IMR-90 (cell line): ENCODE results near the gene TTC24. TPM values are rescaled to one million over a fixed set of nuclear protein-coding genes. Genes with fewer than 3 reads are reported as not detected.

Experiments
- ATAC-seq: fragments of 200-7000 bp; cut with Tn5 transposase; 2 replicates; pipeline ENCODE4 v1.9.1; 2020; ENCODE audit warnings: low read depth, mild to moderate bottlenecking, moderate library complexity
- BruUV-seq: library from RNA; stranded (reverse); fragments of 400-500 nt; replicated peaks from 2 replicates; lab custom pipeline; 2021; lab: Mats Ljungman, UMichigan
- CTCF ChIA-PET: fragments of 300-600 bp; formaldehyde crosslinking; extraction: SDS; loops from one replicate; lab custom pipeline; 2021; ENCODE audit warnings: antibody characterized with exemption; lab: Yijun Ruan, JAX
- POLR2A ChIA-PET: fragments of 300-600 bp; sonication (Branson Sonifier 250); formaldehyde crosslinking; loops from one replicate; lab custom pipeline; 2022; ENCODE audit warnings: antibody characterized with exemption; ENCODE audit not compliant: unreplicated experiment; lab: Charles Lee
- DNase-seq: peaks from one replicate; pipeline ENCODE4 v3.0.0; 2013
- H2AFZ ChIP-seq: replicated peaks from 2 replicates; pipeline ENCODE3; 2013; ENCODE audit warnings: low read length, mild to moderate bottlenecking; ENCODE audit not compliant: poor library complexity
- H2AK5ac ChIP-seq: 2 replicates; pipeline ENCODE4 v1.6.1; 2013; ENCODE audit warnings: low read depth, low read length, inconsistent platforms
- H2AK9ac ChIP-seq: replicated peaks from 2 replicates; pipeline ENCODE3; 2013; ENCODE audit warnings: mild to moderate bottlenecking, low read depth, low read length, moderate library complexity; ENCODE audit not compliant: poor library complexity
- H2BK120ac ChIP-seq: 2 replicates; pipeline ENCODE4 v1.6.1; 2013; ENCODE audit warnings: low read depth, low read length, inconsistent platforms
- H2BK15ac ChIP-seq: 3 replicates; pipeline ENCODE4 v1.6.1; 2013; ENCODE audit warnings: low read depth, low read length, inconsistent platforms
- H2BK20ac ChIP-seq: 2 replicates; pipeline ENCODE4 v1.6.1; 2013; ENCODE audit warnings: low read depth, mild to moderate bottlenecking, inconsistent platforms, low read length, moderate library complexity
- H2BK5ac ChIP-seq: 2 replicates; pipeline ENCODE4 v1.6.1; 2013; ENCODE audit warnings: mild to moderate bottlenecking, low read depth, low read length, inconsistent platforms; ENCODE audit not compliant: poor library complexity, severe bottlenecking
- H3K14ac ChIP-seq: replicated peaks from 2 replicates; pipeline ENCODE4 v1.6.1; 2013; ENCODE audit warnings: low read depth, low read length, inconsistent platforms
- H3K18ac ChIP-seq: 2 replicates; pipeline ENCODE4 v1.6.1; 2013; ENCODE audit warnings: low read depth, low read length, control low read depth
- H3K23ac ChIP-seq: 2 replicates; pipeline ENCODE4 v1.6.1; 2013; ENCODE audit warnings: low read depth, low read length, inconsistent platforms
- H3K27ac ChIP-seq: 2 replicates; pipeline ENCODE4 v1.5.1; 2013; ENCODE audit warnings: mild to moderate bottlenecking, control low read depth, low read length; ENCODE audit not compliant: insufficient read depth
- H3K27me3 ChIP-seq: 2 replicates; pipeline ENCODE4 v1.6.1; 2013; ENCODE audit warnings: low read length; ENCODE audit not compliant: control insufficient read depth, insufficient read depth
- H3K36me3 ChIP-seq: 2 replicates; pipeline ENCODE4 v1.6.1; 2013; ENCODE audit warnings: low read length, mixed read lengths; ENCODE audit not compliant: control insufficient read depth, insufficient read depth
- H3K4ac ChIP-seq: 2 replicates; pipeline ENCODE4 v1.6.1; 2013; ENCODE audit warnings: low read depth, low read length, inconsistent platforms
- H3K4me1 ChIP-seq: 2 replicates; pipeline ENCODE4 v1.6.1; 2013; ENCODE audit warnings: low read length, mixed read lengths; ENCODE audit not compliant: control insufficient read depth, insufficient read depth
- H3K4me2 ChIP-seq: 2 replicates; pipeline ENCODE4 v1.6.1; 2013; ENCODE audit warnings: low read depth, mild to moderate bottlenecking, control low read depth, low read length, moderate library complexity
- H3K4me3 ChIP-seq: 2 replicates; pipeline ENCODE4 v1.5.1; 2013; ENCODE audit warnings: low read depth, mild to moderate bottlenecking, control low read depth, low read length, moderate library complexity; ENCODE audit not compliant: insufficient read depth
- H3K56ac ChIP-seq: 2 replicates; pipeline ENCODE4 v1.6.1; 2013; ENCODE audit warnings: low read length, inconsistent platforms; ENCODE audit not compliant: insufficient read depth; ENCODE audit errors: extremely low read depth
- H3K79me1 ChIP-seq, 2 experiments: 2 replicates each; pipeline ENCODE4 v1.6.1; 2013; ENCODE audit warnings: low read length in 2 of 2, inconsistent platforms in 1 of 2, low read depth in 1 of 2
- H3K9ac ChIP-seq: 2 replicates; pipeline ENCODE4 v1.6.1; 2013; ENCODE audit warnings: low read depth, low read length, control low read depth
- H3K9me1 ChIP-seq: 2 replicates; pipeline ENCODE4 v1.6.1; 2013; ENCODE audit warnings: low read length, inconsistent platforms; ENCODE audit not compliant: insufficient read depth
- H3K9me3 ChIP-seq: 2 replicates; pipeline ENCODE4 v1.6.1; 2013; ENCODE audit warnings: low read length; ENCODE audit not compliant: control insufficient read depth, insufficient read depth
- H4K20me1 ChIP-seq: 2 replicates; pipeline ENCODE4 v1.6.1; 2013; ENCODE audit warnings: low read length, inconsistent platforms; ENCODE audit not compliant: insufficient read depth
- H4K5ac ChIP-seq: 2 replicates; pipeline ENCODE4 v1.6.1; 2013; ENCODE audit warnings: mild to moderate bottlenecking, low read depth, low read length, control low read depth
- H4K8ac ChIP-seq, 2 experiments: 2 replicates each; pipeline ENCODE4 v1.6.1; 2013; ENCODE audit warnings: low read depth in 2 of 2, low read length in 2 of 2, control low read depth in 1 of 2, inconsistent platforms in 1 of 2
- H4K91ac ChIP-seq: 2 replicates; pipeline ENCODE4 v1.6.1; 2013; ENCODE audit warnings: low read depth, low read length, inconsistent platforms; ENCODE audit not compliant: insufficient read depth
- BHLHE40 ChIP-seq: fragments of 150-350 bp; IDR thresholded peaks from 2 replicates; pipeline ENCODE4 v1.6.1; 2016; ENCODE audit warnings: mild to moderate bottlenecking, low read depth, low read length
- CHD1 ChIP-seq: IDR thresholded peaks from 2 replicates; pipeline ENCODE4 v1.6.1; 2012; ENCODE audit warnings: low read depth, low read length, improper control_type of control experiment
- FOS ChIP-seq: fragments of 150-350 bp; IDR thresholded peaks from 2 replicates; pipeline ENCODE4 v1.6.1; 2016; ENCODE audit warnings: low read depth, low read length
- MAFK ChIP-seq: IDR thresholded peaks from 2 replicates; pipeline ENCODE4 v1.6.1; 2012; ENCODE audit warnings: low read depth, low read length, improper control_type of control experiment
- MXI1 ChIP-seq: IDR thresholded peaks from 2 replicates; pipeline ENCODE4 v1.6.1; 2012; ENCODE audit warnings: low read depth, mild to moderate bottlenecking, low read length, moderate library complexity, borderline replicate concordance
- NFE2L2 ChIP-seq: fragments of 150-350 bp; IDR thresholded peaks from 2 replicates; pipeline ENCODE4 v1.6.1; 2016; ENCODE audit warnings: low read depth, mild to moderate bottlenecking, low read length
- RAD21 ChIP-seq: IDR thresholded peaks from 2 replicates; pipeline ENCODE4 v1.6.1; 2012; ENCODE audit warnings: low read length, improper control_type of control experiment
- RCOR1 ChIP-seq: IDR thresholded peaks from 2 replicates; pipeline ENCODE4 v1.6.1; 2012; ENCODE audit warnings: mild to moderate bottlenecking, low read length, improper control_type of control experiment; ENCODE audit not compliant: insufficient replicate concordance
- SMC3 ChIP-seq: fragments of 150-350 bp; IDR thresholded peaks from 2 replicates; pipeline ENCODE4 v1.6.1; 2016; ENCODE audit warnings: low read depth, mild to moderate bottlenecking, antibody characterized with exemption, low read length, moderate library complexity
- WGBS, 2 experiments: methylation state at CpG; one replicate each; pipeline versions ENCODE4 v1.1.5 to v1.1.7; 2013; ENCODE audit warnings: missing lambda C conversion rate in 2 of 2; ENCODE audit not compliant: insufficient read length in 1 of 2; ENCODE audit errors: extremely low coverage in 2 of 2; 5-methylcytosine and 5-hydroxymethylcytosine counted together
- dilution Hi-C: fragments of 300-500 bp; cut with HindIII; formaldehyde crosslinking; loops from one replicate; pipeline ENCODE4 v1.14.3; 2018; ENCODE audit warnings: low sequenced_read_pairs; ENCODE audit not compliant: unreplicated experiment
- in situ Hi-C: fragments of 300-500 bp; cut with MboI; formaldehyde crosslinking; loops from 3 replicates; pipeline ENCODE4 v1.14.3; 2019; ENCODE audit warnings: low sequenced_read_pairs, inconsistent platforms, mixed read lengths
- intact Hi-C: fragments of 100-400 bp; cut with micrococcal nuclease; formaldehyde crosslinking; loops from 2 replicates; pipeline ENCODE4 v1.10.0; 2022
- polyA plus RNA-seq, 3 experiments: library from polyadenylated mRNA; depleted of rRNA; stranded (reverse); fragments of >200 nt; gene quantifications; 2 replicates each; pipeline ENCODE4 v1.2.3, GENCODE V29; 2012; ENCODE audit warnings: low replicate concordance in 1 of 3
- total RNA-seq: library from RNA; depleted of rRNA; stranded (reverse); fragments of >200 nt; gene quantifications from 2 replicates; pipeline ENCODE4 v1.2.3, GENCODE V29; 2012
- TF ChIP-seq, protein P1 (sequence below): fragments of 150-350 bp; IDR thresholded peaks from 2 replicates; pipeline ENCODE4 v1.6.1; 2017; ENCODE audit warnings: mild to moderate bottlenecking, antibody characterized with exemption, low read length, low read depth
- TF ChIP-seq, protein P2 (sequence below): conservative IDR thresholded peaks from 2 replicates; pipeline ENCODE4 v1.5.1; 2012; ENCODE audit warnings: mild to moderate bottlenecking, low read depth, low read length, improper control_type of control experiment

Gene TTC24
- total and polyA plus RNA-seq, 2 of the 4 experiments (the other 2 are of a cell fraction) = not detected

DNA sequence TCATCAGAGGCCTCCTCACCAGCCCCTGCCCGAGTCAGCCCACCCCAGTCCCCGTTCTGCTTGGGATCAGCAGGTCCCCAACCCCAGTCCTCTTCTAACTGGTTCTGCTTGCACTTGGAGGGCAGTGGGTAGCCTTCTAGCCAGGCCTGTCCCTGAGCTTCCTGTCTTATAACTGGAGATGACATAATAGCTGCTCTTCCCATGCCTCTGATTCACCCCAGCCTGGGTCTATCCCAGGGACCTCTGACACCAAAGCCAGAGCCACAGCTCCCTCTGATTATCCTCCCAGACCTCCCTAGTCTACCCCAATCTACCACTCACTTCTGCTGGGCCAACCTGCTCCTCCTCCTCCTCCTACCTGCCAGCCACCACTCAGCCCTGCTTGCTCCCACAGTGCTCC lies 38.6 kb upstream of the TTC24 start:
- H3K9me1 ChIP-seq = no peaks in the 10 kb centered on the region; the same call in 1 of the 2 replicates
- no peak overlapping the region for H4K91ac ChIP-seq
- H3K23ac ChIP-seq = no peak overlapping the region
- no peak overlapping the region for H4K5ac ChIP-seq
- H2BK5ac ChIP-seq = no peak overlapping the region
- H3K14ac ChIP-seq = no peak overlapping the region
- H3K9me3 ChIP-seq = no peaks in the 10 kb centered on the region
- H2BK15ac ChIP-seq = no peak overlapping the region
- no peak for ATAC-seq
- POLR2A ChIA-PET = no interaction called here
- no peak overlapping the region for H3K18ac ChIP-seq
- H3K79me1 ChIP-seq = 0 out of 4 replicates have a peak, but pooled peaks cover 0 to 2% of the 10 kb centered on the region in 2 experiments
- no peak overlapping the region for H2BK120ac ChIP-seq
- no peak overlapping the region for H2AFZ ChIP-seq
- H3K36me3 ChIP-seq = peaks cover 18% of the 10 kb centered on the region
- intact Hi-C loops (no loop called here), dilution Hi-C loops (no loop called here), in situ Hi-C loops (no loop called here)
- no peak overlapping the region for H3K27ac ChIP-seq
- H3K4me1 ChIP-seq = no peaks in the 10 kb centered on the region
- H3K56ac ChIP-seq = no peak overlapping the region
- no peaks in the 10 kb centered on the region for H4K20me1 ChIP-seq
- H2BK20ac ChIP-seq = no peak overlapping the region
- no peak overlapping the region for H3K9ac ChIP-seq
- CTCF ChIA-PET = no interaction called here
- H3K4ac ChIP-seq = no peak overlapping the region
- BruUV-seq = no TSS peak
- no peak overlapping the region for H4K8ac ChIP-seq
- H3K4me2 ChIP-seq = no peak overlapping the region
- no peak overlapping the region for H2AK9ac ChIP-seq
- peak; percentile 20 for DNase-seq
- WGBS, 2 experiments = no CpG with 5 or more reads among the region's 2 CpGs
- TF ChIP-seq RCOR1 (no peak), RAD21 (no peak), NFE2L2 (no peak), SMC3 (no peak), CHD1 (no peak), MXI1 (no peak), FOS (no peak), BHLHE40 (no peak), MAFK (no peak)
- TF ChIP-seq, protein P1, sequence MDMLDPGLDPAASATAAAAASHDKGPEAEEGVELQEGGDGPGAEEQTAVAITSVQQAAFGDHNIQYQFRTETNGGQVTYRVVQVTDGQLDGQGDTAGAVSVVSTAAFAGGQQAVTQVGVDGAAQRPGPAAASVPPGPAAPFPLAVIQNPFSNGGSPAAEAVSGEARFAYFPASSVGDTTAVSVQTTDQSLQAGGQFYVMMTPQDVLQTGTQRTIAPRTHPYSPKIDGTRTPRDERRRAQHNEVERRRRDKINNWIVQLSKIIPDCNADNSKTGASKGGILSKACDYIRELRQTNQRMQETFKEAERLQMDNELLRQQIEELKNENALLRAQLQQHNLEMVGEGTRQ = no peak
- TF ChIP-seq, protein P2, sequence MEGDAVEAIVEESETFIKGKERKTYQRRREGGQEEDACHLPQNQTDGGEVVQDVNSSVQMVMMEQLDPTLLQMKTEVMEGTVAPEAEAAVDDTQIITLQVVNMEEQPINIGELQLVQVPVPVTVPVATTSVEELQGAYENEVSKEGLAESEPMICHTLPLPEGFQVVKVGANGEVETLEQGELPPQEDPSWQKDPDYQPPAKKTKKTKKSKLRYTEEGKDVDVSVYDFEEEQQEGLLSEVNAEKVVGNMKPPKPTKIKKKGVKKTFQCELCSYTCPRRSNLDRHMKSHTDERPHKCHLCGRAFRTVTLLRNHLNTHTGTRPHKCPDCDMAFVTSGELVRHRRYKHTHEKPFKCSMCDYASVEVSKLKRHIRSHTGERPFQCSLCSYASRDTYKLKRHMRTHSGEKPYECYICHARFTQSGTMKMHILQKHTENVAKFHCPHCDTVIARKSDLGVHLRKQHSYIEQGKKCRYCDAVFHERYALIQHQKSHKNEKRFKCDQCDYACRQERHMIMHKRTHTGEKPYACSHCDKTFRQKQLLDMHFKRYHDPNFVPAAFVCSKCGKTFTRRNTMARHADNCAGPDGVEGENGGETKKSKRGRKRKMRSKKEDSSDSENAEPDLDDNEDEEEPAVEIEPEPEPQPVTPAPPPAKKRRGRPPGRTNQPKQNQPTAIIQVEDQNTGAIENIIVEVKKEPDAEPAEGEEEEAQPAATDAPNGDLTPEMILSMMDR = no peak
- H3K4me3 ChIP-seq = no peak overlapping the region
- no peak overlapping the region for H2AK5ac ChIP-seq
- H3K27me3 ChIP-seq = no peaks in the 10 kb centered on the region
